ENCODE measurements around the gene C3orf22. TPM values are rescaled to one million over a fixed set of nuclear protein-coding genes. Genes with fewer than 3 reads are reported as not detected.

Gene C3orf22
- total and polyA plus RNA-seq, 9 of the 15 experiments (the other 6 are each of a cell fraction or from before 2014, with no cell fraction given) = not detected

DNA sequence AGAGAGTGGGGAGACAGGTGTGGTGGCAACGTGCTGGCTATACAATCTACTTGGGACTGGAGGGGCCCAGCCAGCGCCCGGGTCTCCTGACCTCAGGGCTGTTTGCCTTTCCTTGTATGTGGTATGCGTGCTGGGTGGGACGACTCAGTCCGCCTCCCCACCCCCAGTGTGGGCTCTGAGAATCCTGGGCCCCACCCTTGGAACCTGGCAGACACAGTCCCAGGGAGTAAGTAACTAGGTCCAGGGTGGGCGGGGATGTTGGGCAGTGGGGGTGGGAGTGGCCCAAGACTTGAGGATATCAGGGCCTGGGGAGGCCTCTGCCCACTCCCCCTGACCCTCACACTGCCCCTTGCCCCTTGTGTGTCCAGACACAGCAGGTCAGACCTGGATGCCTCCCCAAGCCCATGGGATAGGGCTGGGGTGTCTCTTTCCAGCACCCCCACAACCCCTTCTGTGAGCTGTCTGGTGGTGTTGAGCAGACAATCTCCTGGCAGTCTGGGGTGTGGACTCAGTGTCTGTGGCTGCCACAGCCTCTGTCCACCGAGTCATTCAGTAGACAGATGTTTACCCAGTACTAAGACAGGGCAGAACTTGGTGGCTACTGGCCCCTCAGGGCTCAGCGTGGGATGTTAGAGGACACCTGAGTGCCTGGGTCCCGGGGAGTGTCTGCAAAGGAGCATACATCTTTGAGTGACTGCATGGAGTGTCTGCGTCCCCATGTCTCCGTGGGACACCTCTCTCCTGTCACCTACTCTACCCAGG lies 33.5 kb downstream of the C3orf22 start (continued):
- TF ChIP-seq, protein P1, sequence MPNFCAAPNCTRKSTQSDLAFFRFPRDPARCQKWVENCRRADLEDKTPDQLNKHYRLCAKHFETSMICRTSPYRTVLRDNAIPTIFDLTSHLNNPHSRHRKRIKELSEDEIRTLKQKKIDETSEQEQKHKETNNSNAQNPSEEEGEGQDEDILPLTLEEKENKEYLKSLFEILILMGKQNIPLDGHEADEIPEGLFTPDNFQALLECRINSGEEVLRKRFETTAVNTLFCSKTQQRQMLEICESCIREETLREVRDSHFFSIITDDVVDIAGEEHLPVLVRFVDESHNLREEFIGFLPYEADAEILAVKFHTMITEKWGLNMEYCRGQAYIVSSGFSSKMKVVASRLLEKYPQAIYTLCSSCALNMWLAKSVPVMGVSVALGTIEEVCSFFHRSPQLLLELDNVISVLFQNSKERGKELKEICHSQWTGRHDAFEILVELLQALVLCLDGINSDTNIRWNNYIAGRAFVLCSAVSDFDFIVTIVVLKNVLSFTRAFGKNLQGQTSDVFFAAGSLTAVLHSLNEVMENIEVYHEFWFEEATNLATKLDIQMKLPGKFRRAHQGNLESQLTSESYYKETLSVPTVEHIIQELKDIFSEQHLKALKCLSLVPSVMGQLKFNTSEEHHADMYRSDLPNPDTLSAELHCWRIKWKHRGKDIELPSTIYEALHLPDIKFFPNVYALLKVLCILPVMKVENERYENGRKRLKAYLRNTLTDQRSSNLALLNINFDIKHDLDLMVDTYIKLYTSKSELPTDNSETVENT (CRISPR knock-in tag; IDR thresholded peaks at IDR 0.05) = no peak
- no peak for TF ChIP-seq NFE2 (IDR thresholded peaks at IDR 0.05; ENCODE audit: low read depth)
- TF ChIP-seq ZNF696 (CRISPR knock-in tag; conservative IDR thresholded peaks at IDR 0.05) = no peak
- no peak for TF ChIP-seq ZNF184 (CRISPR knock-in tag; IDR thresholded peaks at IDR 0.05)
- TF ChIP-seq TEAD1 (CRISPR knock-in tag; IDR thresholded peaks at IDR 0.05) = no peak
- TF ChIP-seq E4F1 (CRISPR knock-in tag; IDR thresholded peaks at IDR 0.05; ENCODE audit: borderline replicate concordance) = no peak
- TF ChIP-seq, protein P2, sequence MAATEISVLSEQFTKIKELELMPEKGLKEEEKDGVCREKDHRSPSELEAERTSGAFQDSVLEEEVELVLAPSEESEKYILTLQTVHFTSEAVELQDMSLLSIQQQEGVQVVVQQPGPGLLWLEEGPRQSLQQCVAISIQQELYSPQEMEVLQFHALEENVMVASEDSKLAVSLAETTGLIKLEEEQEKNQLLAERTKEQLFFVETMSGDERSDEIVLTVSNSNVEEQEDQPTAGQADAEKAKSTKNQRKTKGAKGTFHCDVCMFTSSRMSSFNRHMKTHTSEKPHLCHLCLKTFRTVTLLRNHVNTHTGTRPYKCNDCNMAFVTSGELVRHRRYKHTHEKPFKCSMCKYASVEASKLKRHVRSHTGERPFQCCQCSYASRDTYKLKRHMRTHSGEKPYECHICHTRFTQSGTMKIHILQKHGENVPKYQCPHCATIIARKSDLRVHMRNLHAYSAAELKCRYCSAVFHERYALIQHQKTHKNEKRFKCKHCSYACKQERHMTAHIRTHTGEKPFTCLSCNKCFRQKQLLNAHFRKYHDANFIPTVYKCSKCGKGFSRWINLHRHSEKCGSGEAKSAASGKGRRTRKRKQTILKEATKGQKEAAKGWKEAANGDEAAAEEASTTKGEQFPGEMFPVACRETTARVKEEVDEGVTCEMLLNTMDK (IDR thresholded peaks at IDR 0.05; ENCODE audit: borderline replicate concordance, insufficient read depth, low read depth, low read length, poor library complexity, severe bottlenecking) = no peak
- TF ChIP-seq, protein P3, sequence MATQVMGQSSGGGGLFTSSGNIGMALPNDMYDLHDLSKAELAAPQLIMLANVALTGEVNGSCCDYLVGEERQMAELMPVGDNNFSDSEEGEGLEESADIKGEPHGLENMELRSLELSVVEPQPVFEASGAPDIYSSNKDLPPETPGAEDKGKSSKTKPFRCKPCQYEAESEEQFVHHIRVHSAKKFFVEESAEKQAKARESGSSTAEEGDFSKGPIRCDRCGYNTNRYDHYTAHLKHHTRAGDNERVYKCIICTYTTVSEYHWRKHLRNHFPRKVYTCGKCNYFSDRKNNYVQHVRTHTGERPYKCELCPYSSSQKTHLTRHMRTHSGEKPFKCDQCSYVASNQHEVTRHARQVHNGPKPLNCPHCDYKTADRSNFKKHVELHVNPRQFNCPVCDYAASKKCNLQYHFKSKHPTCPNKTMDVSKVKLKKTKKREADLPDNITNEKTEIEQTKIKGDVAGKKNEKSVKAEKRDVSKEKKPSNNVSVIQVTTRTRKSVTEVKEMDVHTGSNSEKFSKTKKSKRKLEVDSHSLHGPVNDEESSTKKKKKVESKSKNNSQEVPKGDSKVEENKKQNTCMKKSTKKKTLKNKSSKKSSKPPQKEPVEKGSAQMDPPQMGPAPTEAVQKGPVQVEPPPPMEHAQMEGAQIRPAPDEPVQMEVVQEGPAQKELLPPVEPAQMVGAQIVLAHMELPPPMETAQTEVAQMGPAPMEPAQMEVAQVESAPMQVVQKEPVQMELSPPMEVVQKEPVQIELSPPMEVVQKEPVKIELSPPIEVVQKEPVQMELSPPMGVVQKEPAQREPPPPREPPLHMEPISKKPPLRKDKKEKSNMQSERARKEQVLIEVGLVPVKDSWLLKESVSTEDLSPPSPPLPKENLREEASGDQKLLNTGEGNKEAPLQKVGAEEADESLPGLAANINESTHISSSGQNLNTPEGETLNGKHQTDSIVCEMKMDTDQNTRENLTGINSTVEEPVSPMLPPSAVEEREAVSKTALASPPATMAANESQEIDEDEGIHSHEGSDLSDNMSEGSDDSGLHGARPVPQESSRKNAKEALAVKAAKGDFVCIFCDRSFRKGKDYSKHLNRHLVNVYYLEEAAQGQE (IDR thresholded peaks at IDR 0.05; ENCODE audit: borderline replicate concordance) = no peak
- TF ChIP-seq, protein P3 (CRISPR knock-in tag; IDR thresholded peaks at IDR 0.05; ENCODE audit: low read depth) = no peak

Measured in K562 (cell line).